ENCODE data around the gene ERG28. TPM values are rescaled to one million over a fixed set of nuclear protein-coding genes. Genes with fewer than 3 reads are reported as not detected.
A peak's percentile ranks its signal among the peaks of the same experiment; 100 is the strongest.

The ERG28 gene
- total and polyA plus RNA-seq, 7 experiments from 2014 or later, result 7.6 to 37.1 (median 13.2) TPM

- Mint-ChIP-seq H3K4me3 (no peak overlapping the region), H3K9me3 (peaks cover 0 to 9% (median 1%) of the 10 kb centered on the region in 11 donors), H3K27me3 (no peaks in the 10 kb centered on the region), H3K36me3 (peaks cover 2 to 15% (median 14%) of the 10 kb centered on the region in 5 donors), H3K27ac (peak overlapping the region in 1 of 9 donors; percentile 54), H3K4me1 (peaks cover 0 to 2% (median 0%) of the 10 kb centered on the region in 7 donors)
- intact Hi-C loops (cut with micrococcal nuclease), result no loop called here
- ChIA-PET CTCF (no interaction called here), POLR2A (no interaction called here)
- no peaks in the 10 kb centered on the region for H3K36me3 ChIP-seq (ENCODE audit: control insufficient read depth in 2 of 3, insufficient read depth in 3 of 3, low read length in 3 of 3)
- ATAC-seq (peak; percentile 92), DNase-seq (no peak)
- no peaks in the 10 kb centered on the region for H3K27me3 ChIP-seq (ENCODE audit: control insufficient read depth in 2 of 2, insufficient read depth in 2 of 2, low read length in 2 of 2)
- no peak overlapping the region for H3K27ac ChIP-seq (ENCODE audit: low read depth, low read length)
- no peaks in the 10 kb centered on the region for H3K4me1 ChIP-seq (ENCODE audit: control insufficient read depth in 2 of 2, insufficient read depth in 2 of 2, low read length in 2 of 2)
- no peak overlapping the region for H3K4me3 ChIP-seq (ENCODE audit: low read length)
- no peaks in the 10 kb centered on the region for H3K9me3 ChIP-seq (ENCODE audit: control insufficient read depth in 2 of 3, low read length in 3 of 3)
These were observed 45.5 kb downstream of the ERG28 start for GRCh38 chr14:75615200-75615599.

- no peaks in the 10 kb centered on the region for H3K9me3 ChIP-seq (ENCODE audit: control insufficient read depth in 2 of 3, low read length in 3 of 3)
- Mint-ChIP-seq H3K9me3 (peaks cover 0 to 10% (median 2%) of the 10 kb centered on the region in 11 donors), H3K4me1 (peaks cover 0 to 2% (median 0%) of the 10 kb centered on the region in 7 donors), H3K27me3 (no peaks in the 10 kb centered on the region), H3K27ac (no peak overlapping the region), H3K36me3 (peaks cover 2 to 20% (median 14%) of the 10 kb centered on the region in 5 donors), H3K4me3 (no peak overlapping the region)
- H3K27me3 ChIP-seq (ENCODE audit: control insufficient read depth in 2 of 2, insufficient read depth in 2 of 2, low read length in 2 of 2), result no peaks in the 10 kb centered on the region
- H3K36me3 ChIP-seq (ENCODE audit: control insufficient read depth in 2 of 3, insufficient read depth in 3 of 3, low read length in 3 of 3), result no peaks in the 10 kb centered on the region
- ATAC-seq (peak; percentile 36), DNase-seq (no peak)
- no peak overlapping the region for H3K27ac ChIP-seq (ENCODE audit: low read depth, low read length)
- ChIA-PET POLR2A (no interaction called here), CTCF (no interaction called here)
- intact Hi-C loops (cut with micrococcal nuclease), result no loop called here
- no peaks in the 10 kb centered on the region for H3K4me1 ChIP-seq (ENCODE audit: control insufficient read depth in 2 of 2, insufficient read depth in 2 of 2, low read length in 2 of 2)
- H3K4me3 ChIP-seq (ENCODE audit: low read length), result no peak overlapping the region
These were observed 46.5 kb downstream of the ERG28 start for GRCh38 chr14:75614179-75614578.

- Histone ChIP-seq H3K4me3 (ENCODE audit: low read length) (no peak overlapping the region), H3K27ac (ENCODE audit: low read depth, low read length) (no peak overlapping the region), H3K9me3 (ENCODE audit: control insufficient read depth in 2 of 3, low read length in 3 of 3) (no peaks in the 10 kb centered on the region), H3K36me3 (ENCODE audit: control insufficient read depth in 2 of 3, insufficient read depth in 3 of 3, low read length in 3 of 3) (no peaks in the 10 kb centered on the region), H3K4me1 (ENCODE audit: control insufficient read depth in 2 of 2, insufficient read depth in 2 of 2, low read length in 2 of 2) (no peaks in the 10 kb centered on the region), H3K27me3 (ENCODE audit: control insufficient read depth in 2 of 2, insufficient read depth in 2 of 2, low read length in 2 of 2) (no peaks in the 10 kb centered on the region)
- ATAC-seq, result no peak
- H3K36me3 Mint-ChIP-seq, result peaks cover 2 to 34% (median 25%) of the 10 kb centered on the region in 5 donors
- H3K27me3 Mint-ChIP-seq, result no peaks in the 10 kb centered on the region
- H3K4me3 Mint-ChIP-seq, result no peak overlapping the region
- peaks cover 0 to 2% (median 0%) of the 10 kb centered on the region in 7 donors for H3K4me1 Mint-ChIP-seq
- H3K9me3 Mint-ChIP-seq, result peaks cover 0 to 22% (median 7%) of the 10 kb centered on the region in 11 donors
- ChIA-PET POLR2A (no interaction called here), CTCF (no interaction called here)
- DNase-seq, result no peak
- intact Hi-C loops (cut with micrococcal nuclease), result no loop called here
- no peak overlapping the region for H3K27ac Mint-ChIP-seq
These were observed 48.5 kb downstream of the ERG28 start for GRCh38 chr14:75612157-75612556.

GRCh38 chr14:75610834-75611233 lies 49.8 kb downstream of the ERG28 start:
- Mint-ChIP-seq H3K27me3 (no peaks in the 10 kb centered on the region), H3K36me3 (peaks cover 2 to 35% (median 26%) of the 10 kb centered on the region in 5 donors), H3K4me1 (peaks cover 0 to 2% (median 0%) of the 10 kb centered on the region in 7 donors), H3K4me3 (no peak overlapping the region), H3K27ac (no peak overlapping the region), H3K9me3 (peaks cover 0 to 23% (median 8%) of the 10 kb centered on the region in 11 donors)
- Histone ChIP-seq H3K27me3 (ENCODE audit: control insufficient read depth in 2 of 2, insufficient read depth in 2 of 2, low read length in 2 of 2) (no peaks in the 10 kb centered on the region), H3K9me3 (ENCODE audit: control insufficient read depth in 2 of 3, low read length in 3 of 3) (no peaks in the 10 kb centered on the region), H3K4me1 (ENCODE audit: control insufficient read depth in 2 of 2, insufficient read depth in 2 of 2, low read length in 2 of 2) (no peaks in the 10 kb centered on the region), H3K36me3 (ENCODE audit: control insufficient read depth in 2 of 3, insufficient read depth in 3 of 3, low read length in 3 of 3) (no peaks in the 10 kb centered on the region), H3K4me3 (ENCODE audit: low read length) (no peak overlapping the region), H3K27ac (ENCODE audit: low read depth, low read length) (no peak overlapping the region)
- ChIA-PET CTCF (interaction anchor here (0.6 kb wide), 1 partner anchor 359 kb away, joined by 3 read pairs; no protein-coding TSS in a partner anchor), POLR2A (no interaction called here)
- no peak for ATAC-seq
- no peak for DNase-seq
- intact Hi-C loops (cut with micrococcal nuclease), result no loop called here

- ChIA-PET CTCF (interaction anchor here (0.6 kb wide), 1 partner anchor 14 kb away, joined by 4 read pairs; no protein-coding TSS in a partner anchor), POLR2A (no interaction called here)
- Mint-ChIP-seq H3K4me1 (peaks cover 0 to 5% (median 0%) of the 10 kb centered on the region in 7 donors), H3K27me3 (no peaks in the 10 kb centered on the region), H3K4me3 (no peak overlapping the region), H3K9me3 (peaks cover 0 to 23% (median 8%) of the 10 kb centered on the region in 11 donors), H3K36me3 (peaks cover 2 to 35% (median 25%) of the 10 kb centered on the region in 5 donors), H3K27ac (no peak overlapping the region)
- DNase-seq (no peak), ATAC-seq (peak; percentile 63)
- no peaks in the 10 kb centered on the region for H3K27me3 ChIP-seq (ENCODE audit: control insufficient read depth in 2 of 2, insufficient read depth in 2 of 2, low read length in 2 of 2)
- H3K36me3 ChIP-seq (ENCODE audit: control insufficient read depth in 2 of 3, insufficient read depth in 3 of 3, low read length in 3 of 3), result no peaks in the 10 kb centered on the region
- H3K27ac ChIP-seq (ENCODE audit: low read depth, low read length), result no peak overlapping the region
- intact Hi-C loops (cut with micrococcal nuclease), result no loop called here
- H3K4me3 ChIP-seq (ENCODE audit: low read length), result no peak overlapping the region
- no peaks in the 10 kb centered on the region for H3K9me3 ChIP-seq (ENCODE audit: control insufficient read depth in 2 of 3, low read length in 3 of 3)
- no peaks in the 10 kb centered on the region for H3K4me1 ChIP-seq (ENCODE audit: control insufficient read depth in 2 of 2, insufficient read depth in 2 of 2, low read length in 2 of 2)
These were observed 50.8 kb downstream of the ERG28 start for GRCh38 chr14:75609606-75610475.

- Histone ChIP-seq H3K9me3 (ENCODE audit: control insufficient read depth in 2 of 3, low read length in 3 of 3) (no peaks in the 10 kb centered on the region), H3K27ac (ENCODE audit: low read depth, low read length) (no peak overlapping the region), H3K27me3 (ENCODE audit: control insufficient read depth in 2 of 2, insufficient read depth in 2 of 2, low read length in 2 of 2) (no peaks in the 10 kb centered on the region), H3K36me3 (ENCODE audit: control insufficient read depth in 2 of 3, insufficient read depth in 3 of 3, low read length in 3 of 3) (no peaks in the 10 kb centered on the region), H3K4me3 (ENCODE audit: low read length) (no peak overlapping the region), H3K4me1 (ENCODE audit: control insufficient read depth in 2 of 2, insufficient read depth in 2 of 2, low read length in 2 of 2) (no peaks in the 10 kb centered on the region)
- POLR2A ChIA-PET, result no interaction called here
- Mint-ChIP-seq H3K27me3 (no peaks in the 10 kb centered on the region), H3K27ac (no peak overlapping the region), H3K4me3 (no peak overlapping the region), H3K4me1 (peaks cover 0 to 7% (median 0%) of the 10 kb centered on the region in 7 donors), H3K36me3 (peaks cover 2 to 33% (median 24%) of the 10 kb centered on the region in 5 donors), H3K9me3 (peaks cover 0 to 23% (median 7%) of the 10 kb centered on the region in 11 donors)
- ATAC-seq (no peak), DNase-seq (no peak)
- CTCF ChIA-PET, result interaction anchor here (0.6 kb wide), 1 partner anchor 15 kb away, joined by 4 read pairs; no protein-coding TSS in a partner anchor
- intact Hi-C loops (cut with micrococcal nuclease), result no loop called here
These were observed 51.6 kb downstream of the ERG28 start for GRCh38 chr14:75609116-75609515.
